Stimulated activated CD4-positive, alpha-beta T cell treated with anti-CD3 and anti-CD28 coated beads, Interleukin-2, amount 100 ng/mL, for 24 hours (primary cell): Measurements from ENCODE around the gene CKMT1B.
"Not testable (repeated sequence)": the region's sequence is repeated elsewhere in the genome, so short reads cannot be mapped to it uniquely, and the experiment has no call there.

Experiments used
- DNase-seq, 2 donors: peaks; one replicate each; pipeline ENCODE4 v3.0.0-alpha.2; 2020

Gene CKMT1B

DNA sequence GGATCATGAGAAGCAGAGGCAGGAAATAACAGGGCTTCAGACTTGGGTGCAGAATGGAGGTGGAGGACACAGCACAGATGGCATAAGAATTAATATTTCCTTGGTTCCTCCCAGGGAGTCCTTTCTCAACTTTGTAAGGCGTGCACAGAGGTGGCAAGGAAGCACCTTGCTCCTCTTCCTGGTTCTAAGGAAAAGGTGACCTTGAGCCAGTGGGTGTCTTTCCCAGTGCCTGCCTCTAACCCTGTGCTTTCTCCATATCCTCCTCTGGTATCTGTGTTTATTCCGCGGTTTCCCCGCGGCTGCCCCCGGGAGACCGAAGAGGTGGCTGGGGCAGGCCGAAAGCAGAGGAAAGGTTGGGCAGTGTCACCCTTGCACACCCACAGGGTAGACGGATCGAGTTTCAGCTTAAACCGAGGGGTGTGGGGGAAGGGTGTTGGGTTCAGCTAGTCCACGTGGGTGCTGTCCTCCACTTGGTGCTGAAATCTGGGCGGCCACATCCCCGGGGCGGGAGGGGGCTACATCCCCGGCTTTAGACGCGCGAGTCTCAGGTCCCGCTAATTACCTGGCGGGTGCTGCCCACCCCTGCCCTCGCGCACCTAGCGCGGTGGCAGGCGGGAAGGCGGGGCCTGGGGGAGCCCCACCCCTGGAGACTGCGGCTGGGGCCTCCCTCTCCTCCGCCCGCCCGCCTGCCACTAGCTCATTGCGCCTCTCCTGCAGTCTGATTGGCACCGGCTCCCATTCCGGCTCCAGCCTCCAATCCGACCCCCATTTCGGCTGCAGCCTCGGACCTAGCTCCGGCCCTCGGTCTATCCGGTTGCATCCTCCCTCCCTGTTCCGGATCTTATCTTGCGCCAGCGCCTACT is at the start of gene CKMT1B:
Gene CKMT1B (plus strand): TSS at position 700 of the 863 bp plus-strand sequence. CDS start 192 bp downstream, outside the sequence.
- not testable (repeated sequence) for DNase-seq

GRCh38 chr15:43544266-43544665 is 49.6 kb upstream of the CKMT1B start:
- no peak for DNase-seq

DNA sequence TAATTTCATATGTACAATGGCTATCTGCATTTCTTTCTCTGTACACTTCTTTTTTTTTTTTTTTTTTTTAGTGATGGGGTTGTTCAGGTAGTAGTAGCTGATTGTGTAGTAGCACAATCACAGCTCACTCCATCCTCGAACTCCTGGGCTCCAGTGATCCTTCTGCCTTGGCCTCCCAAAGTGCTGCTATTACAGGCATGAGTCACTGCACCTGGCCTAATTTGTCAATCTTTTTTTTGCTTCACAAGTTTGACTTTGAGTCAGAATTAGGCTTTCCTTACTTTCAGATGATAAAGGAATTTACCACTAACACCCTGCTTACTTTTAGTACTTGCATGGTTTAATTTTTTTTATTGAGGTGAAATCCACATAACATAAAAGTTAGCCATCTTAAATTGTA is 48.4 kb upstream of the CKMT1B start:
- no peak for DNase-seq

DNA sequence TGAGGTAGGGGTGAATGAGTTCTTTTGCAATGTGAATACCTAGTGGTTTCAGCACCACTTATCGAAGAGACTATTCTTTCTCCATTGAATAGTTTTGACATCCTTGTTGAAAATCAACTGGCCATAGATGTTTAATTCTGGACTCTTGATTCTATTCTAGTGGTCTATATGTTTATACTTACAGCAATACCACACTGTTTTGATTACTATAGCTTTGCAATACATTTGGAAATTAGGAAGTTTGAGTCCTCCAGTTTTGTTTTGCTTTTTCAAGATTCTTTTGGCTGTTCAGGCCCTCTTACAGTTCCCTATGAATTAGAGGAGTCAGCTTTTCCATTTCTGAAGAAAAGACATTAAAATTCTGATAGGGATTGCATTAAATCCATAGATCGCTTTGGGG is 46.3 kb upstream of the CKMT1B start:
- DNase-seq, result no peak

DNA sequence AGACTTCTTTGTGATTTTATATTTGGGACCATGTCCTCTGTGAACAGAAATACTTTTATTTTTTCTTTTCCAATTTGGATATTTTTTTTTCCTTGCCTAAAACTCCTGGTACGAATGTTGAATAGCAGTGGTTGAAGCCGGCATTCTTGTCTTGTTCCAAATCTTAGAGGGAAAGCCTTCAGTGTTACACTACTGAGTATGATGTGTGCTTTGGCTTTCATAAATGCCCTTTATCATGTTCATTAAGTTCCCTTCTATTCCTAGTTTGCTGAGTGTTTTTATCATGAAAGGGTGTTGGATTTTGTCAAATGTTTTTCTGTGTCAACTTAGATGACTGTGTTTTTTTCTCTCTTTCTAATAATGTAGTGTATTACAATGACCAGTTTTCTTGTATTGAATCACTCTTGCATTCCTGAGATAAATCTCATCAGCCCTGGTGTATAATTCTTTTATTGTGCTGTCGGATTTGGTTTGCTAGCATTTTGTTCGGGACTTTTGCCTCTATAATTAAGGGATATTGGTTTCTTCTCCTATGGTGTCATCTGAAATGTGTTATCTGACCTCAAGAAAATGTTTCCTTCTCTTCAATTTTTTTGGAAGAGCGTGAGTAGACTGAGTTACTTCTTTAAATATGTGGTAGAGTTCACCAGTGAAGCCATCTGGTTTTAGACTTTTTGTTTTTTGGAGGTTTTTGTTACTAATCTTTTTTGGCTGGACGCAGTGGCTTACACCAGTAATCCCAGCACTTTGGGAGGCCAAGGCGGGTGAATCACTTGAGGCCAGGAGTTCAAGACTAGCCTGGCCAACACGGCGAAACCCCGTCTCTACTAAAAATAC is 43.1 kb upstream of the CKMT1B start:
- no peak for DNase-seq

DNA sequence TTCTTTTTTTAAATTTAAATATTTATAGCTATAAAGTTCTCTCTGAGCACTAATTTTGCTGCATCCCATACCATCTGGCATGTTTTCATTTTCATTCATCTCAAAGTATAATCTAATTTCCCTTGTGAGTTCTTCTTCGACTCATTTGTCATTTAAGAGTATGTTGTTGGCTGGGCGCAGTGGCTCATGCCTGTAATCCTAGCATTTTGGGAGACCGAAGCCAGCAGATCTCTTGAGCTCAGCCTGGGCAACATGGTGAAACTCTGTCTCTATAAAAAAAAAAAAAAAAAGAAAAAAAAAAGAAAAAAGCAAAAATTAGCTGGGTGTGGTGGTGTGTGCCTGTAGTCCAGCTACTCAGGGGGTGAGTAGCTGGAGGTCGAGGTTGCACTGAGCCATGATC is 41.6 kb upstream of the CKMT1B start:
- DNase-seq, result no peak

DNA sequence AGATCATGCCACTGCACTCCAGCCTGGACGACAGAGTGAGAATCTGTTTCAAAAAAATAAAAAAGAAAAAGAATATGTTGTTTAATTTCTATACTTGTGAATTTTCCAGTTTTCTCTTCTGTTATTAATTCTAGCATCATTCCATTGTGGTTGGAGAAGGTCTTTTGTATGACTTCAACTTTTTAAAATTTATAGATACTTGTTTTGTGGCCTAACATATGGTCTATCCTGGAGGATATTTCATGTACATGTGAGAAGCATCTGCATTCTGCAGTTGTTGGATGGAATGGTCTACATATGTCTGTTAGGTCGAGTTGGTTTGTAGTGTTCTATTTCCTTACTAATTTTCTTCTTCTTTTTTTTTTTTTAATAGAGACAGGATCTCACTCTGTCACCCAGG is 40.8 kb upstream of the CKMT1B start:
- DNase-seq, result no peak

DNA sequence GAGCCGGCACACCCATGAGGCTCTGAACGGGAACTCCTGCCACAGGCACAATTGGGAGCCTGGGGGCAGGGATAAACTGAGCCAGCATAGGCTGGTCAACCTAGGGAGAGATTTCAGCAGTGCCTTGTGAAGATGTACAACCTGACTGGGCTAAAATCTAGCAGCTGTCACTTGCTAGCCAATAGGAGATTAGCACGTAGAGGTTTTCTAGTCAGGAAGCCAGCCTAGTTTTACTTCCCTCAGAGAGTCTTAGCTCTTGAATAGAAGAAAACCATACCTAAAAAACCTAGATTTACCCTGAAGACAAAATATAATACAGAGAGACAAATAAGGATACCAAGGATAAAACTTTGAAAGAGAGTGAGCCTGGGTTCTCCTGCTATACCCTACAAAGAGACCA is 31.1 kb upstream of the CKMT1B start:
- not testable (repeated sequence) for DNase-seq

DNA sequence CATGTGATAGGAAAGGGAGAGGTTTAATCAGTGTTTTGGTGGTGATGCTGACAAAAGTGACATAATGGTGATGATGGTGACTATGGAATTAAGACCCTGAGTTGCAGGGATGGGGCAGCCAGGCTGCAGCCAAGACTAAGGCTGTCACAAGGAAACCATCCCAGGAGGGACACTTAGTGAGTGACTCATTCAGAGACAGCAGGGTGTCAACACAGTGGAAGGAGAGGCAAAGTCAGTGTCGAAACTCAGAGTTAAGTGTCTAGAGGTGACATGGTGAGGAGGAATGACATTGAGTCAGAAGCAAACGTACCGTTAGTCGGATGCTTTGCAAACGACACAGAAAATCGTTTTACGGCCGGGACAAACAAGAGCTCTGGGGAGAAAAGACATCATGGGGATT is 30.0 kb upstream of the CKMT1B start:
- not testable (repeated sequence) for DNase-seq

DNA sequence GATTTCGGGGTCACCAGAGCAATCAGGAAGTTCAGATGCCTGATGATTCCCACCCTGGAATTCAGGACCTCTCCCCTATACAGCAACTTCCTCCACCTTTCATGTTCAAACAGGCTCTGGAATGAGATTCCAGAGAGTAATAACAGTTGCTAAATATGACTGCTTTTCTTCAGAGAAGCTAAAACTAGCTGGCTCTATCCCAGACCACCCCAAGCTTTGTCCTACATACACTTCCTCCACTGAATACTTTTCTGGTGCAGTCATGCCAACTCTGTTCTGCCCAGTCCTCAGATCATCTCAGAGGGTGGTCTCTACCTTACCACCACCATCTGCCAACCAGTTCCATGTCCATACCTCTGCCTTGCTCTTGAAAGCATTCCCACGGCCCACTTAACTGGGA is 27.2 kb upstream of the CKMT1B start:
- not testable (repeated sequence) for DNase-seq

DNA sequence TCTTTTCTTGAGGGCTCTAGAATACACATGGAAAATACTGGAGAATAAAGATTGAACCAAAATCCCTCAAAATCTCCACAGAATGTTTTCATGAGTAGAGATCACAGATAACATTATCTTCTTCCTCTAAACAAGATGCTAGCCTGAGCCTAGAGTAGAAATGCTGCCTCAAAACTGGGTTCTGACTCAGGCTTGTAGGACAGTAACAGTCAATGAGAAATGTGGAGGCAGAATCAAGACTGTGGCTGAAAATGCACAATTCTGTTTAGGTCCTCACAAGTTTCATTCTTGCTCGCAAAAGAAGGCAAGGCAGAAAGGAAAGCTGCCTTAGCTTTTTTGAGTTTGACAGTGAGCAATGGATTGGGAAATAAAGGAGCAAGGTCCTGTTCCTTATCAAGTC is 19.2 kb upstream of the CKMT1B start:
- DNase-seq, result not testable (repeated sequence)

- DNase-seq, result not testable (repeated sequence)
Observed at GRCh38 chr15:43589778-43590466, 3.9 kb upstream of the CKMT1B start, which contains the start of gene PPIP5K1. TSS of gene PPIP5K1 (minus strand) at chr15:43590208. CDS start at chr15:43584504, 5,704 bp downstream.

DNA sequence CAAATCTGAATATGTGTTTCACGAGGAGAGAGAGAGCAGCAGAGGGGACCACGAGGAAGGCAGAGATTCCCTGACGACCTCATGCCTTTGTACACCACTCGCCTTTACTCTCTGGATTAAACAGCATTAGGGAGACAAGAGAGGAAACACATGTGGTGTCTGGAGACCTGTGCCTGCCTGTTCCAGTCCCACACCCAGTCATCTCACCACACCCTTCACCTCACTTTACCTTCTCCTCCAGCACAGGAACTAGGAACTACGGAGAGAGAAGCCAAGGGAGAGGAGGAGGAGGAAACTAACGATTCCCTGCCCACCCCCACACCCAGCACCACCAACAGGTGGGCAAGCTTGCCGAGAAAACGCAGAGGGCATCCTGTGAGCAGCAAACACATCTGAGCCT is 986 bp upstream of the CKMT1B start:
- DNase-seq, result not testable (repeated sequence)

GRCh38 chr15:43599131-43599530 is 5.3 kb downstream of the CKMT1B start:
- DNase-seq, result not testable (repeated sequence)

- not testable (repeated sequence) for DNase-seq
Observed at GRCh38 chr15:43600200-43600599, 6.4 kb downstream of the CKMT1B start.

GRCh38 chr15:43602233-43602632 is 8.4 kb downstream of the CKMT1B start:
- not testable (repeated sequence) for DNase-seq

- DNase-seq, result not testable (repeated sequence)
Observed at GRCh38 chr15:43617750-43618149, 23.9 kb downstream of the CKMT1B start.

- not testable (repeated sequence) for DNase-seq
Observed at GRCh38 chr15:43618700-43619099, 24.9 kb downstream of the CKMT1B start, which contains the start of gene STRC. TSS of gene STRC (minus strand) at chr15:43618800. CDS start at chr15:43618722, 78 bp downstream.

GRCh38 chr15:43622068-43622799 is 28.4 kb downstream of the CKMT1B start:
- not testable (repeated sequence) for DNase-seq

- DNase-seq, result no peak
Observed at GRCh38 chr15:43625106-43625505, 31.3 kb downstream of the CKMT1B start.

DNA sequence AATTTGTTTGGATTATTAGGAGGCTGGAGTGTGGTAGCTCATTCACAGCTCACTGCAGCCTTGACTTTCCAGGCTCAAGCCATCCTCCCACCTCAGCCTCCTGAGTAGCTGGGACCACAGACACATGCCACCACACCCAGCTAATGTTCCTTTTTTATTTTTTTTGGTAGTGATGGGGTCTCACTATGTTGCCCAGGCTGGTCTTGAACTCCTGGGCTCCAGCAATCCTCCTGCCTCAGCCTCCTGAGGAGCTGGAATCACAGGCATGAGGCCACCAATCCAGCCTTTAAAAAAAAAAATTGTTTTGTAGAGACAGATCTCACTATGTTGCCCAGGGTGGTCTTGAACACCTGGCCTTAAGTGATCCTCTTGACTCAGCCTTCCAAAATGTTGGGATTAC is 33.1 kb downstream of the CKMT1B start:
- DNase-seq, result not testable (repeated sequence)
